WTC11 (cell line): ENCODE data around the gene DAP3. TPM values are rescaled to one million over a fixed set of nuclear protein-coding genes. Genes with fewer than 3 reads are reported as not detected.

ENCODE experiments used
- ATAC-seq: fragments of 200-7000 bp; cut with Tn5 transposase; 2 replicates; pipeline ENCODE4 v1.10.0; 2021; ENCODE audit warnings: mild to moderate bottlenecking, moderate library complexity
- CTCF ChIA-PET: fragments of 300-600 bp; sonication (Branson Sonifier 250); formaldehyde crosslinking; loops from one replicate; lab custom pipeline; 2021; ENCODE audit warnings: antibody characterized with exemption; lab: Charles Lee
- POLR2A ChIA-PET: fragments of 350-600 bp; sonication (Branson Sonifier 250); formaldehyde crosslinking; loops from one replicate; lab custom pipeline; 2021; ENCODE audit warnings: antibody characterized with exemption; lab: Charles Lee
- DNase-seq: peaks from one replicate; pipeline ENCODE4 v3.0.0; 2021; ENCODE audit warnings: low spot score
- H3K27ac Mint-ChIP-seq: 2 replicates; pipeline ENCODE4 v1.8.0; 2021; ENCODE audit warnings: mixed read lengths
- H3K27me3 Mint-ChIP-seq: 2 replicates; pipeline ENCODE4 v1.8.0; 2021; ENCODE audit warnings: low read depth, mild to moderate bottlenecking, moderate library complexity, mixed read lengths
- H3K36me3 Mint-ChIP-seq: 2 replicates; pipeline ENCODE4 v1.8.0; 2021; ENCODE audit warnings: mixed read lengths
- H3K4me1 Mint-ChIP-seq: 2 replicates; pipeline ENCODE4 v1.8.0; 2022; ENCODE audit warnings: mixed read lengths
- H3K4me3 Mint-ChIP-seq: 2 replicates; pipeline ENCODE4 v1.8.0; 2021; ENCODE audit warnings: mild to moderate bottlenecking, moderate library complexity, mixed read lengths
- H3K9me3 Mint-ChIP-seq: 2 replicates; pipeline ENCODE4 v1.8.0; 2021; ENCODE audit warnings: mixed read lengths
- CREM ChIP-seq: sonication (generic); formaldehyde crosslinking; IDR thresholded peaks from 2 replicates; pipeline ENCODE4 v1.8.1; 2022; ENCODE audit warnings: mild to moderate bottlenecking, missing genetic modification reagents, moderate library complexity
- FOXK1 ChIP-seq: sonication (generic); formaldehyde crosslinking; IDR thresholded peaks from 2 replicates; pipeline ENCODE4 v1.8.0; 2022; ENCODE audit warnings: mild to moderate bottlenecking, moderate library complexity, missing genetic modification reagents
- FOXP1 ChIP-seq: sonication (generic); formaldehyde crosslinking; IDR thresholded peaks from 2 replicates; pipeline ENCODE4 v1.8.0; 2022; ENCODE audit warnings: missing genetic modification reagents, mild to moderate bottlenecking, moderate library complexity, borderline replicate concordance
- JUN ChIP-seq: sonication (generic); formaldehyde crosslinking; IDR thresholded peaks from 2 replicates; pipeline ENCODE4 v1.8.0; 2023; ENCODE audit warnings: mild to moderate bottlenecking, missing genetic modification reagents
- KAT7 ChIP-seq: sonication (generic); formaldehyde crosslinking; IDR thresholded peaks from 2 replicates; pipeline ENCODE4 v1.8.1; 2023; ENCODE audit warnings: missing genetic modification reagents, mild to moderate bottlenecking, borderline replicate concordance
- NFATC4 ChIP-seq: fragments of 250-450 bp; sonication (Bioruptor Pico); IDR thresholded peaks from 2 replicates; pipeline ENCODE4 v1.9.0; 2021; ENCODE audit warnings: mild to moderate bottlenecking
- ZNF396 ChIP-seq: fragments of 250-450 bp; sonication (Bioruptor Pico); IDR thresholded peaks from 2 replicates; pipeline ENCODE4 v1.8.0; 2021; ENCODE audit warnings: mild to moderate bottlenecking, moderate library complexity, borderline replicate concordance
- total RNA-seq: library from RNA; stranded (reverse); gene quantifications from 3 replicates; pipeline ENCODE4 v1.2.3, GENCODE V29; 2021
- TF ChIP-seq, protein P1 (sequence below): fragments of 250-450 bp; sonication (Bioruptor Pico); IDR thresholded peaks from 2 replicates; pipeline ENCODE4 v1.9.0; 2021; ENCODE audit warnings: mild to moderate bottlenecking
- TF ChIP-seq, protein P2 (sequence below): sonication (generic); formaldehyde crosslinking; IDR thresholded peaks from 2 replicates; pipeline ENCODE4 v1.8.0; 2023; ENCODE audit warnings: missing genetic modification reagents, mild to moderate bottlenecking, borderline replicate concordance
- TF ChIP-seq, protein P3 (sequence below): sonication (generic); formaldehyde crosslinking; IDR thresholded peaks from 2 replicates; pipeline ENCODE4 v1.8.1; 2023; ENCODE audit warnings: mild to moderate bottlenecking, missing genetic modification reagents, moderate library complexity
- TF ChIP-seq, protein P4 (sequence below): sonication (generic); formaldehyde crosslinking; conservative IDR thresholded peaks from 2 replicates; pipeline ENCODE4 v1.8.1; 2022; ENCODE audit warnings: mild to moderate bottlenecking, missing genetic modification reagents
- TF ChIP-seq, protein P5 (sequence below): sonication (generic); formaldehyde crosslinking; IDR thresholded peaks from 2 replicates; pipeline ENCODE4 v1.8.1; 2023; ENCODE audit warnings: mild to moderate bottlenecking, missing genetic modification reagents, borderline replicate concordance
- TF ChIP-seq, protein P6 (sequence below): fragments of 250-450 bp; sonication (Bioruptor Pico); conservative IDR thresholded peaks from 2 replicates; pipeline ENCODE4 v1.9.0; 2021; ENCODE audit warnings: mild to moderate bottlenecking
- TF ChIP-seq, protein P7 (sequence below): sonication (generic); formaldehyde crosslinking; IDR thresholded peaks from 2 replicates; pipeline ENCODE4 v1.8.1; 2022; ENCODE audit warnings: low read depth, mild to moderate bottlenecking, moderate library complexity, missing genetic modification reagents, borderline replicate concordance

DAP3 gene
- total RNA-seq, 1 experiment from 2014 or later, result 109 TPM

DNA sequence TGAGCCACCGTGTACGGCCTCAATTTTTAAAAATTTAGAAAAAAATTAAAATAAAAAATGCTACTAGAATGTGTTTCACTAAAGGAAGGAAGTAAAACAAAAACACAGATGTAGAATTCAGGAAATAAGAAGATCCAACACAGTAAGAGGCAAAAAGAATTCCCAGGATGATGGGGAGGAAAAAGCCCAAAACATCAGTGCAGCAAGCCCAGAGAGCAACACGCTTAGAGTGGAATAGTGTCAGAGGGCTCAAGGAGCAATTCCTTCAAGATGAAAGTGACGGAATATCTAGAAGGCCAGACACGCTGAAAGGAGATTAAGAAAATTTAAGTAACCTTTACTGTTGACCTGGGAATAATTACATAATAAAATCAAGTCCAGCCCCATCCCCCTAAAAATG, 80.4 kb downstream of the DAP3 start:
- Mint-ChIP-seq H3K27ac (peak overlapping the region; percentile 26; the same call in 1 of the 2 replicates), H3K4me1 (no peaks in the 10 kb centered on the region), H3K27me3 (no peaks in the 10 kb centered on the region), H3K36me3 (peaks cover 69% of the 10 kb centered on the region), H3K4me3 (no peak overlapping the region), H3K9me3 (no peaks in the 10 kb centered on the region)
- CTCF ChIA-PET, result no interaction called here
- DNase-seq, result no peak
- POLR2A ChIA-PET, result no interaction called here
- no peak for TF ChIP-seq CREM (CRISPR knock-in tag)
- TF ChIP-seq, protein P1, sequence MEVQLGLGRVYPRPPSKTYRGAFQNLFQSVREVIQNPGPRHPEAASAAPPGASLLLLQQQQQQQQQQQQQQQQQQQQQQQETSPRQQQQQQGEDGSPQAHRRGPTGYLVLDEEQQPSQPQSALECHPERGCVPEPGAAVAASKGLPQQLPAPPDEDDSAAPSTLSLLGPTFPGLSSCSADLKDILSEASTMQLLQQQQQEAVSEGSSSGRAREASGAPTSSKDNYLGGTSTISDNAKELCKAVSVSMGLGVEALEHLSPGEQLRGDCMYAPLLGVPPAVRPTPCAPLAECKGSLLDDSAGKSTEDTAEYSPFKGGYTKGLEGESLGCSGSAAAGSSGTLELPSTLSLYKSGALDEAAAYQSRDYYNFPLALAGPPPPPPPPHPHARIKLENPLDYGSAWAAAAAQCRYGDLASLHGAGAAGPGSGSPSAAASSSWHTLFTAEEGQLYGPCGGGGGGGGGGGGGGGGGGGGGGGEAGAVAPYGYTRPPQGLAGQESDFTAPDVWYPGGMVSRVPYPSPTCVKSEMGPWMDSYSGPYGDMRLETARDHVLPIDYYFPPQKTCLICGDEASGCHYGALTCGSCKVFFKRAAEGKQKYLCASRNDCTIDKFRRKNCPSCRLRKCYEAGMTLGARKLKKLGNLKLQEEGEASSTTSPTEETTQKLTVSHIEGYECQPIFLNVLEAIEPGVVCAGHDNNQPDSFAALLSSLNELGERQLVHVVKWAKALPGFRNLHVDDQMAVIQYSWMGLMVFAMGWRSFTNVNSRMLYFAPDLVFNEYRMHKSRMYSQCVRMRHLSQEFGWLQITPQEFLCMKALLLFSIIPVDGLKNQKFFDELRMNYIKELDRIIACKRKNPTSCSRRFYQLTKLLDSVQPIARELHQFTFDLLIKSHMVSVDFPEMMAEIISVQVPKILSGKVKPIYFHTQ (CRISPR knock-in tag), result no peak
- TF ChIP-seq, protein P2, sequence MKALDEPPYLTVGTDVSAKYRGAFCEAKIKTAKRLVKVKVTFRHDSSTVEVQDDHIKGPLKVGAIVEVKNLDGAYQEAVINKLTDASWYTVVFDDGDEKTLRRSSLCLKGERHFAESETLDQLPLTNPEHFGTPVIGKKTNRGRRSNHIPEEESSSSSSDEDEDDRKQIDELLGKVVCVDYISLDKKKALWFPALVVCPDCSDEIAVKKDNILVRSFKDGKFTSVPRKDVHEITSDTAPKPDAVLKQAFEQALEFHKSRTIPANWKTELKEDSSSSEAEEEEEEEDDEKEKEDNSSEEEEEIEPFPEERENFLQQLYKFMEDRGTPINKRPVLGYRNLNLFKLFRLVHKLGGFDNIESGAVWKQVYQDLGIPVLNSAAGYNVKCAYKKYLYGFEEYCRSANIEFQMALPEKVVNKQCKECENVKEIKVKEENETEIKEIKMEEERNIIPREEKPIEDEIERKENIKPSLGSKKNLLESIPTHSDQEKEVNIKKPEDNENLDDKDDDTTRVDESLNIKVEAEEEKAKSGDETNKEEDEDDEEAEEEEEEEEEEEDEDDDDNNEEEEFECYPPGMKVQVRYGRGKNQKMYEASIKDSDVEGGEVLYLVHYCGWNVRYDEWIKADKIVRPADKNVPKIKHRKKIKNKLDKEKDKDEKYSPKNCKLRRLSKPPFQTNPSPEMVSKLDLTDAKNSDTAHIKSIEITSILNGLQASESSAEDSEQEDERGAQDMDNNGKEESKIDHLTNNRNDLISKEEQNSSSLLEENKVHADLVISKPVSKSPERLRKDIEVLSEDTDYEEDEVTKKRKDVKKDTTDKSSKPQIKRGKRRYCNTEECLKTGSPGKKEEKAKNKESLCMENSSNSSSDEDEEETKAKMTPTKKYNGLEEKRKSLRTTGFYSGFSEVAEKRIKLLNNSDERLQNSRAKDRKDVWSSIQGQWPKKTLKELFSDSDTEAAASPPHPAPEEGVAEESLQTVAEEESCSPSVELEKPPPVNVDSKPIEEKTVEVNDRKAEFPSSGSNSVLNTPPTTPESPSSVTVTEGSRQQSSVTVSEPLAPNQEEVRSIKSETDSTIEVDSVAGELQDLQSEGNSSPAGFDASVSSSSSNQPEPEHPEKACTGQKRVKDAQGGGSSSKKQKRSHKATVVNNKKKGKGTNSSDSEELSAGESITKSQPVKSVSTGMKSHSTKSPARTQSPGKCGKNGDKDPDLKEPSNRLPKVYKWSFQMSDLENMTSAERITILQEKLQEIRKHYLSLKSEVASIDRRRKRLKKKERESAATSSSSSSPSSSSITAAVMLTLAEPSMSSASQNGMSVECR, result no peak
- TF ChIP-seq, protein P3, sequence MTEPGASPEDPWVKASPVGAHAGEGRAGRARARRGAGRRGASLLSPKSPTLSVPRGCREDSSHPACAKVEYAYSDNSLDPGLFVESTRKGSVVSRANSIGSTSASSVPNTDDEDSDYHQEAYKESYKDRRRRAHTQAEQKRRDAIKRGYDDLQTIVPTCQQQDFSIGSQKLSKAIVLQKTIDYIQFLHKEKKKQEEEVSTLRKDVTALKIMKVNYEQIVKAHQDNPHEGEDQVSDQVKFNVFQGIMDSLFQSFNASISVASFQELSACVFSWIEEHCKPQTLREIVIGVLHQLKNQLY (CRISPR knock-in tag), result no peak
- TF ChIP-seq FOXP1, result no peak
- no peak for TF ChIP-seq NFATC4 (CRISPR knock-in tag)
- TF ChIP-seq, protein P4, sequence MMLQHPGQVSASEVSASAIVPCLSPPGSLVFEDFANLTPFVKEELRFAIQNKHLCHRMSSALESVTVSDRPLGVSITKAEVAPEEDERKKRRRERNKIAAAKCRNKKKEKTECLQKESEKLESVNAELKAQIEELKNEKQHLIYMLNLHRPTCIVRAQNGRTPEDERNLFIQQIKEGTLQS (CRISPR knock-in tag), result no peak
- TF ChIP-seq, protein P5, sequence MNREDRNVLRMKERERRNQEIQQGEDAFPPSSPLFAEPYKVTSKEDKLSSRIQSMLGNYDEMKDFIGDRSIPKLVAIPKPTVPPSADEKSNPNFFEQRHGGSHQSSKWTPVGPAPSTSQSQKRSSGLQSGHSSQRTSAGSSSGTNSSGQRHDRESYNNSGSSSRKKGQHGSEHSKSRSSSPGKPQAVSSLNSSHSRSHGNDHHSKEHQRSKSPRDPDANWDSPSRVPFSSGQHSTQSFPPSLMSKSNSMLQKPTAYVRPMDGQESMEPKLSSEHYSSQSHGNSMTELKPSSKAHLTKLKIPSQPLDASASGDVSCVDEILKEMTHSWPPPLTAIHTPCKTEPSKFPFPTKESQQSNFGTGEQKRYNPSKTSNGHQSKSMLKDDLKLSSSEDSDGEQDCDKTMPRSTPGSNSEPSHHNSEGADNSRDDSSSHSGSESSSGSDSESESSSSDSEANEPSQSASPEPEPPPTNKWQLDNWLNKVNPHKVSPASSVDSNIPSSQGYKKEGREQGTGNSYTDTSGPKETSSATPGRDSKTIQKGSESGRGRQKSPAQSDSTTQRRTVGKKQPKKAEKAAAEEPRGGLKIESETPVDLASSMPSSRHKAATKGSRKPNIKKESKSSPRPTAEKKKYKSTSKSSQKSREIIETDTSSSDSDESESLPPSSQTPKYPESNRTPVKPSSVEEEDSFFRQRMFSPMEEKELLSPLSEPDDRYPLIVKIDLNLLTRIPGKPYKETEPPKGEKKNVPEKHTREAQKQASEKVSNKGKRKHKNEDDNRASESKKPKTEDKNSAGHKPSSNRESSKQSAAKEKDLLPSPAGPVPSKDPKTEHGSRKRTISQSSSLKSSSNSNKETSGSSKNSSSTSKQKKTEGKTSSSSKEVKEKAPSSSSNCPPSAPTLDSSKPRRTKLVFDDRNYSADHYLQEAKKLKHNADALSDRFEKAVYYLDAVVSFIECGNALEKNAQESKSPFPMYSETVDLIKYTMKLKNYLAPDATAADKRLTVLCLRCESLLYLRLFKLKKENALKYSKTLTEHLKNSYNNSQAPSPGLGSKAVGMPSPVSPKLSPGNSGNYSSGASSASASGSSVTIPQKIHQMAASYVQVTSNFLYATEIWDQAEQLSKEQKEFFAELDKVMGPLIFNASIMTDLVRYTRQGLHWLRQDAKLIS, result no peak
- no peak for ATAC-seq

DNA sequence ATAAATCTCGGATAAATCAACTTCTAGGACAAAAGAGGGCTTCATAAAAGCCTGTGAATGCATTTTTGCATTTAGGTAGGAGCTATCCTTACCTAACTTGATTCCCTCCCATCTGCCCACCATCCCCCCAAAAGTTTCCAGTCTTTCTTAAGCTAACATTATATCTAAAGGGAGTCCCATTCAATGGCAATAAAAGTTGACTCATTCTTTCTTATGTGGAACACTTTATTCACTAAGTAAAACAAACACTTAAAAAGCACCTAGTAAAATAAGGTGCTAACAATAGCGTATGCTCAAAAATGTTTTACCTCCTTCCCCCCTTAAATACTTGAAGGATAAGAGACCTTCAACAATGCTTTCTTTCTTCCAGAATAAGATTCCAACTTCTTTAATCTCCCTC, 84.3 kb downstream of the DAP3 start:
- Mint-ChIP-seq H3K27me3 (no peaks in the 10 kb centered on the region), H3K4me1 (no peaks in the 10 kb centered on the region), H3K27ac (no peak overlapping the region), H3K4me3 (no peak overlapping the region), H3K9me3 (no peaks in the 10 kb centered on the region), H3K36me3 (peaks cover 76% of the 10 kb centered on the region)
- ChIA-PET CTCF (no interaction called here), POLR2A (no interaction called here)
- ATAC-seq (no peak), DNase-seq (no peak)
- TF ChIP-seq FOXK1 (CRISPR knock-in tag), result no peak

DNA sequence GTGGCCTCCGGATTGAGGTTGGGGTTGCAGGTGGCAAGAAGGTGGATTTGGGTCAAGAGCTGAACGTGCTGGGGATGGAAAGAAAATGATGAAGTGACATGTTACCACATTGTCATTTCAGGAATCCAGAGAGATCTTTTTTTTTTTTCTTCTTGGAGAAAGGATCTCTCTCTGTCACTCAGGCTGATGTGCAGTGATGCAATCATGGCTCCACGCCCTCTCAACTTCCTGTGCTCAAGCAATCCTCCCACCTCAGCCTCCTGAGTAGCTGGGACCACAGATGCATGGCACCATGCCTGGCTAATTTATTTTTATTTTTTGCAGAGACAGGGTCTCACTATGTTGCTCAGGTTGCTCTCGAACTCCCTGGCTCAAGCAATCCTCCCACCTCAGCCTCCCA, 87.5 kb downstream of the DAP3 start:
- Mint-ChIP-seq H3K36me3 (peaks cover 57% of the 10 kb centered on the region), H3K4me3 (no peak overlapping the region), H3K27me3 (no peaks in the 10 kb centered on the region), H3K4me1 (no peaks in the 10 kb centered on the region), H3K27ac (no peak overlapping the region), H3K9me3 (no peaks in the 10 kb centered on the region)
- POLR2A ChIA-PET, result no interaction called here
- CTCF ChIA-PET, result no interaction called here
- ATAC-seq (no peak), DNase-seq (no peak)
- TF ChIP-seq ZNF396 (CRISPR knock-in tag) (no peak), KAT7 (CRISPR knock-in tag) (no peak), NFATC4 (CRISPR knock-in tag) (no peak), JUN (CRISPR knock-in tag) (no peak)
- TF ChIP-seq, protein P6, sequence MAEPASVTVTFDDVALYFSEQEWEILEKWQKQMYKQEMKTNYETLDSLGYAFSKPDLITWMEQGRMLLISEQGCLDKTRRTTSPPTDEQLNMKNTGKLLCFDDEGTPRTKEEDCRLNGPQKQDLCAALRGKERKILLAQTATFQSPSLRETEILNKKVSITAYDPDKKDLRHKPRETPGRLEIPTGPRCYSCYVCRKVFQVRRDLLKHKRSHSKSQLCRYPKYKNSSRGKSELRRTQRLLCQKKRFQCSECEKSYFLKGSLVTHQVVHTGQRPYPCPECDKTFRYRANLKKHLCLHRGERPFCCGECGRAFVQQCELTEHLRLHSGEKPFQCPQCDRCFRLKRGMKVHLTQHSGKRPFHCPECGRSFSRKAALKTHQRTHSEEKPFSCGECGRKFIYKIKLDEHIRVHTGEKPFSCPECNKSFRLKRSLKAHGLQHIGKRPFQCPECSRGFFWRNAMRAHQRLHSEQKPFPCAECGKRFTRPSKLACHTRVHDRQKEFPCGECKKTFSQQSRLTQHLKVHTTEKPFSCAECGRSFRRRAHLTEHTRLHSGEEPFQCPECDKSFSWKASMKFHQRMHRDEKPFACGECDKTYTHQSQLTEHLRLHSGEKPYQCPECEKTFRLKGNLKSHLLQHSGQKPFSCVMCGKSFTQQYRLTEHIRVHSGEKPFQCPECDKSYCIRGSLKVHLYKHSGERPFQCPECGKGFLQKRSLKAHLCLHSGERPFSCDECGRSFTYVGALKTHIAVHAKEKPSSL (CRISPR knock-in tag), result no peak
- TF ChIP-seq, protein P7, sequence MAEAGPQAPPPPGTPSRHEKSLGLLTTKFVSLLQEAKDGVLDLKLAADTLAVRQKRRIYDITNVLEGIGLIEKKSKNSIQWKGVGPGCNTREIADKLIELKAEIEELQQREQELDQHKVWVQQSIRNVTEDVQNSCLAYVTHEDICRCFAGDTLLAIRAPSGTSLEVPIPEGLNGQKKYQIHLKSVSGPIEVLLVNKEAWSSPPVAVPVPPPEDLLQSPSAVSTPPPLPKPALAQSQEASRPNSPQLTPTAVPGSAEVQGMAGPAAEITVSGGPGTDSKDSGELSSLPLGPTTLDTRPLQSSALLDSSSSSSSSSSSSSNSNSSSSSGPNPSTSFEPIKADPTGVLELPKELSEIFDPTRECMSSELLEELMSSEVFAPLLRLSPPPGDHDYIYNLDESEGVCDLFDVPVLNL, result no peak
